ENCODE measurements around the gene FBXO22. TPM values are rescaled to one million over a fixed set of nuclear protein-coding genes. Genes with fewer than 3 reads are reported as not detected.

Gene FBXO22
- total RNA-seq, 1 donor from 2014 or later, result 22.2 TPM

GRCh38 chr15:75928680-75929608, 25.3 kb downstream of the FBXO22 start:
- peaks cover 42% of the 10 kb centered on the region for H3K36me3 ChIP-seq
- no peaks in the 10 kb centered on the region for H3K9me3 ChIP-seq
- ATAC-seq (no peak), DNase-seq (no peak)
- no peak for TF ChIP-seq CTCF (IDR thresholded peaks at IDR 0.05)
- no peak overlapping the region for H3K27ac ChIP-seq
- H3K4me3 ChIP-seq, result no peak overlapping the region
- H3K27me3 ChIP-seq, result no peaks in the 10 kb centered on the region
- intact Hi-C loops (cut with DNase I), result no loop called here
- H3K4me1 ChIP-seq, result no peaks in the 10 kb centered on the region

GRCh38 chr15:75929799-75930565, 26.3 kb downstream of the FBXO22 start:
- Histone ChIP-seq H3K4me3 (no peak overlapping the region), H3K27me3 (no peaks in the 10 kb centered on the region), H3K4me1 (no peaks in the 10 kb centered on the region), H3K9me3 (no peaks in the 10 kb centered on the region), H3K27ac (no peak overlapping the region), H3K36me3 (peaks cover 53% of the 10 kb centered on the region)
- ATAC-seq (no peak), DNase-seq (no peak)
- no peak for TF ChIP-seq CTCF (IDR thresholded peaks at IDR 0.05)
- intact Hi-C loops (cut with DNase I), result no loop called here

GRCh38 chr15:75930866-75931265, 27.2 kb downstream of the FBXO22 start:
- no peak for DNase-seq
- intact Hi-C loops (cut with DNase I), result no loop called here
- no peak for TF ChIP-seq CTCF (IDR thresholded peaks at IDR 0.05)
- no peaks in the 10 kb centered on the region for H3K9me3 ChIP-seq
- H3K4me3 ChIP-seq, result no peak overlapping the region
- H3K27me3 ChIP-seq, result no peaks in the 10 kb centered on the region
- H3K36me3 ChIP-seq, result peaks cover 56% of the 10 kb centered on the region
- no peak overlapping the region for H3K27ac ChIP-seq
- H3K4me1 ChIP-seq, result no peaks in the 10 kb centered on the region
- no peak for ATAC-seq

GRCh38 chr15:75942464-75942863, 38.8 kb downstream of the FBXO22 start:
- intact Hi-C loops (cut with DNase I), result no loop called here
- H3K9me3 ChIP-seq, result no peaks in the 10 kb centered on the region
- no peak overlapping the region for H3K4me3 ChIP-seq
- no peaks in the 10 kb centered on the region for H3K27me3 ChIP-seq
- H3K4me1 ChIP-seq, result no peaks in the 10 kb centered on the region
- no peaks in the 10 kb centered on the region for H3K36me3 ChIP-seq
- H3K27ac ChIP-seq, result no peak overlapping the region
- no peak for ATAC-seq
- TF ChIP-seq CTCF (IDR thresholded peaks at IDR 0.05), result no peak
- no peak for DNase-seq

GRCh38 chr15:75943246-75943645, 39.6 kb downstream of the FBXO22 start:
- no peaks in the 10 kb centered on the region for H3K9me3 ChIP-seq
- H3K36me3 ChIP-seq, result no peaks in the 10 kb centered on the region
- TF ChIP-seq CTCF (IDR thresholded peaks at IDR 0.05), result no peak
- no peak overlapping the region for H3K4me3 ChIP-seq
- no peaks in the 10 kb centered on the region for H3K4me1 ChIP-seq
- H3K27ac ChIP-seq, result no peak overlapping the region
- DNase-seq (no peak), ATAC-seq (no peak)
- intact Hi-C loops (cut with DNase I), result no loop called here
- no peaks in the 10 kb centered on the region for H3K27me3 ChIP-seq
